ENCODE measurements around the gene FAXDC2. TPM values are rescaled to one million over a fixed set of nuclear protein-coding genes. Genes with fewer than 3 reads are reported as not detected.

FAXDC2 gene
- total and polyA plus RNA-seq, 9 of the 15 experiments (the other 6 are each of a cell fraction or from before 2014, with no cell fraction given): 2.4 to 30.0 (median 9.9) TPM

DNA sequence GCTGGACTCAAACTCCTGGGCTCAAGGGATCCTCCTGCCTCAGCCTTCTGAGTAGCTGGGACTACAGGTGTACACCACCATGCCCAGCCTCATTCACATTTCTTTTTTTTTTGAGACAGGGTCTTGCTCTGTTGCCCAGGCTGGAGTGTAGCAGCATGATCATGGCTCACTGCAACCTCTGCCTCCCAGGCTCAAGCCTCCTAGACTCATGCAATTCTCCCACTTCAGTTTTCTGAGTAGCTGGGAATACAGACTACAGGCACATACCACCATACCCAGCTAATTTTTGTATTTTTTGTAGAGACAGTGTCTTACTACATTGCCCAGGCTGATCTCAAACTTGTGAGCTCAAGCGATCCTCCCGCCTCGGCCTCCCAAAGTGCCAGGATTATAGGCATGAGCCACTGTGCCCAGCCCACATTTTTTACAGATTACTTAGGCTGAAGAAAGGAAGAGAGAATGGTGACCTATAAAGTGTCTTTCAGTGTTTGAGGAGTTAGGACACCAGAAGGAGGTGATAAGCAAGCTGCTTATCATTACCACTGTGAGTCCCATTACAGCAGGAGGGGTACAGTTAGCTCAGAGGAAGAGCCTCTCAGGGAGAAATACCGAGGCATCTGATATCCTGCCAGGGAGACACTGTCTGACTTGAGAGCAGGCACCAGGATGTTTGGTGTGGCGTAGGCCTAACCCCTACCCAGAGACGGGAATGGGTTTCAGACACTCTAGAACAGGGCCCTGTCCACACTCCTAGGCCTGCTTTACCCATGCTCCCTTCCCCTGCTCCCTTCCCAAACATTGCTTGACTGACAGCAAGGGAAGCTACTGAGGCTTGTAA is 9.7 kb downstream of the FAXDC2 start (continued):
- TF ChIP-seq, protein P1, sequence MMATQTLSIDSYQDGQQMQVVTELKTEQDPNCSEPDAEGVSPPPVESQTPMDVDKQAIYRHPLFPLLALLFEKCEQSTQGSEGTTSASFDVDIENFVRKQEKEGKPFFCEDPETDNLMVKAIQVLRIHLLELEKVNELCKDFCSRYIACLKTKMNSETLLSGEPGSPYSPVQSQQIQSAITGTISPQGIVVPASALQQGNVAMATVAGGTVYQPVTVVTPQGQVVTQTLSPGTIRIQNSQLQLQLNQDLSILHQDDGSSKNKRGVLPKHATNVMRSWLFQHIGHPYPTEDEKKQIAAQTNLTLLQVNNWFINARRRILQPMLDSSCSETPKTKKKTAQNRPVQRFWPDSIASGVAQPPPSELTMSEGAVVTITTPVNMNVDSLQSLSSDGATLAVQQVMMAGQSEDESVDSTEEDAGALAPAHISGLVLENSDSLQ (IDR thresholded peaks at IDR 0.05): peak; percentile 91
- TF ChIP-seq PML (IDR thresholded peaks at IDR 0.05; ENCODE audit: low read length) (peak; percentile 87), MEF2A (IDR thresholded peaks at IDR 0.05; ENCODE audit: control insufficient read depth, low read depth, low read length) (0 out of 2 replicates have a peak, but pooled peaks have one; percentile 5), TCF3 (CRISPR knock-in tag; IDR thresholded peaks at IDR 0.05) (peak; percentile 96), SNIP1 (IDR thresholded peaks at IDR 0.05; ENCODE audit: low read depth) (no peak), CHD2 (IDR thresholded peaks at IDR 0.05; ENCODE audit: low read depth, low read length) (no peak), NCOR1 (IDR thresholded peaks at IDR 0.05) (peak; percentile 92), ADNP (tag; IDR thresholded peaks at IDR 0.05) (peak; percentile 35; the same call in 1 of the 2 replicates), SMAD3 (CRISPR knock-in tag; conservative IDR thresholded peaks at IDR 0.05) (no peak; the same call in 1 of the 2 replicates), CREBBP (IDR thresholded peaks at IDR 0.05; ENCODE audit: low read depth, low read length) (no peak), ID3 (CRISPR knock-in tag; IDR thresholded peaks at IDR 0.05) (no peak), ID3 (tag; IDR thresholded peaks at IDR 0.05) (peak; percentile 91), ZNF589 (CRISPR knock-in tag; IDR thresholded peaks at IDR 0.05; ENCODE audit: low read depth) (peak; percentile 76), FOSL1 (tag; conservative IDR thresholded peaks at IDR 0.05) (peak; percentile 57)
- TF ChIP-seq, protein P2, sequence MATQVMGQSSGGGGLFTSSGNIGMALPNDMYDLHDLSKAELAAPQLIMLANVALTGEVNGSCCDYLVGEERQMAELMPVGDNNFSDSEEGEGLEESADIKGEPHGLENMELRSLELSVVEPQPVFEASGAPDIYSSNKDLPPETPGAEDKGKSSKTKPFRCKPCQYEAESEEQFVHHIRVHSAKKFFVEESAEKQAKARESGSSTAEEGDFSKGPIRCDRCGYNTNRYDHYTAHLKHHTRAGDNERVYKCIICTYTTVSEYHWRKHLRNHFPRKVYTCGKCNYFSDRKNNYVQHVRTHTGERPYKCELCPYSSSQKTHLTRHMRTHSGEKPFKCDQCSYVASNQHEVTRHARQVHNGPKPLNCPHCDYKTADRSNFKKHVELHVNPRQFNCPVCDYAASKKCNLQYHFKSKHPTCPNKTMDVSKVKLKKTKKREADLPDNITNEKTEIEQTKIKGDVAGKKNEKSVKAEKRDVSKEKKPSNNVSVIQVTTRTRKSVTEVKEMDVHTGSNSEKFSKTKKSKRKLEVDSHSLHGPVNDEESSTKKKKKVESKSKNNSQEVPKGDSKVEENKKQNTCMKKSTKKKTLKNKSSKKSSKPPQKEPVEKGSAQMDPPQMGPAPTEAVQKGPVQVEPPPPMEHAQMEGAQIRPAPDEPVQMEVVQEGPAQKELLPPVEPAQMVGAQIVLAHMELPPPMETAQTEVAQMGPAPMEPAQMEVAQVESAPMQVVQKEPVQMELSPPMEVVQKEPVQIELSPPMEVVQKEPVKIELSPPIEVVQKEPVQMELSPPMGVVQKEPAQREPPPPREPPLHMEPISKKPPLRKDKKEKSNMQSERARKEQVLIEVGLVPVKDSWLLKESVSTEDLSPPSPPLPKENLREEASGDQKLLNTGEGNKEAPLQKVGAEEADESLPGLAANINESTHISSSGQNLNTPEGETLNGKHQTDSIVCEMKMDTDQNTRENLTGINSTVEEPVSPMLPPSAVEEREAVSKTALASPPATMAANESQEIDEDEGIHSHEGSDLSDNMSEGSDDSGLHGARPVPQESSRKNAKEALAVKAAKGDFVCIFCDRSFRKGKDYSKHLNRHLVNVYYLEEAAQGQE (IDR thresholded peaks at IDR 0.05; ENCODE audit: borderline replicate concordance): peak; percentile 18; the same call in 1 of the 2 replicates
- TF ChIP-seq, protein P2 (CRISPR knock-in tag; IDR thresholded peaks at IDR 0.05; ENCODE audit: low read depth): no peak
- TF ChIP-seq, protein P3, sequence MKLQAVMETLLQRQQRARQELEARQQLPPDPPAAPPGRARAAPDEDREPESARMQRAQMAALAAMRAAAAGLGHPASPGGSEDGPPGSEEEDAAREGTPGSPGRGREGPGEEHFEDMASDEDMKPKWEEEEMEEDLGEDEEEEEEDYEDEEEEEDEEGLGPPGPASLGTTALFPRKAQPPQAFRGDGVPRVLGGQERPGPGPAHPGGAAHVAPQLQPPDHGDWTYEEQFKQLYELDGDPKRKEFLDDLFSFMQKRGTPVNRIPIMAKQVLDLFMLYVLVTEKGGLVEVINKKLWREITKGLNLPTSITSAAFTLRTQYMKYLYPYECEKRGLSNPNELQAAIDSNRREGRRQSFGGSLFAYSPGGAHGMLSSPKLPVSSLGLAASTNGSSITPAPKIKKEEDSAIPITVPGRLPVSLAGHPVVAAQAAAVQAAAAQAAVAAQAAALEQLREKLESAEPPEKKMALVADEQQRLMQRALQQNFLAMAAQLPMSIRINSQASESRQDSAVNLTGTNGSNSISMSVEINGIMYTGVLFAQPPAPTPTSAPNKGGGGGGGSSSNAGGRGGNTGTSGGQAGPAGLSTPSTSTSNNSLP (IDR thresholded peaks at IDR 0.05; ENCODE audit: borderline replicate concordance, low read depth, low read length): peak; percentile 94; the same call in 1 of the 2 replicates

Measured in K562 (cell line).